Suprapubic skin (tissue), 4 donors: Measurements from ENCODE around the gene SLC39A12. TPM values are rescaled to one million over a fixed set of nuclear protein-coding genes. Genes with fewer than 3 reads are reported as not detected.

Experiments
- DNase-seq, 2 donors: peaks; one replicate each; pipeline ENCODE4 v3.0.0-alpha.2; 2019; ENCODE audit warnings: low spot score in 2 of 2
- H3K27ac ChIP-seq: fragments of 200-600 bp; sonication (generic); one replicate; pipeline ENCODE4 v1.5.1; 2019
- H3K27me3 ChIP-seq: fragments of 200-600 bp; sonication (generic); one replicate; pipeline ENCODE4 v1.5.1; 2019
- H3K36me3 ChIP-seq: fragments of 200-600 bp; sonication (generic); one replicate; pipeline ENCODE4 v1.5.1; 2019
- H3K4me1 ChIP-seq: fragments of 200-600 bp; sonication (generic); one replicate; pipeline ENCODE4 v1.5.1; 2019
- H3K4me3 ChIP-seq: fragments of 200-600 bp; sonication (generic); one replicate; pipeline ENCODE4 v1.5.1; 2019; ENCODE audit warnings: mild to moderate bottlenecking
- H3K9me3 ChIP-seq: fragments of 200-600 bp; sonication (generic); one replicate; pipeline ENCODE4 v1.5.1; 2019
- EP300 ChIP-seq: sonication (generic); formaldehyde crosslinking; IDR thresholded peaks from one replicate; pipeline ENCODE4 v1.6.1; 2017; ENCODE audit warnings: antibody characterized with exemption
- POLR2A ChIP-seq, 2 donors: fragments of 450-650 bp; IDR thresholded peaks; one replicate each; pipeline ENCODE4 v1.6.1; 2017; ENCODE audit warnings: antibody characterized with exemption in 2 of 2, mild to moderate bottlenecking in 2 of 2, moderate library complexity in 2 of 2
- POLR2AphosphoS5 ChIP-seq, 3 donors: sonication (generic); formaldehyde crosslinking; IDR thresholded peaks; one replicate each; pipeline ENCODE4 v1.6.1; 2017; ENCODE audit warnings: antibody characterized with exemption in 3 of 3
- WGBS: methylation state at CpG from one replicate; pipeline ENCODE4 v1.1.5; 2018; 5-methylcytosine and 5-hydroxymethylcytosine counted together
- total RNA-seq, 4 donors: library from RNA; depleted of rRNA; stranded (reverse); fragments of >200 nt; gene quantifications; one replicate each; pipeline ENCODE4 v1.1.0, GENCODE V29; 2016
- TF ChIP-seq, protein P1 (sequence below), 2 donors: fragments of 200-600 bp in 1 of 2; fragments of 450-650 bp in 1 of 2; sonication (generic) in 1 of 2; IDR thresholded peaks; one replicate each; pipeline ENCODE4 v1.5.1; 2016 to 2019; ENCODE audit warnings: antibody characterized with exemption in 2 of 2, mild to moderate bottlenecking in 1 of 2, moderate library complexity in 1 of 2

SLC39A12 gene
- total RNA-seq, 4 donors from 2014 or later, result not detected

DNA sequence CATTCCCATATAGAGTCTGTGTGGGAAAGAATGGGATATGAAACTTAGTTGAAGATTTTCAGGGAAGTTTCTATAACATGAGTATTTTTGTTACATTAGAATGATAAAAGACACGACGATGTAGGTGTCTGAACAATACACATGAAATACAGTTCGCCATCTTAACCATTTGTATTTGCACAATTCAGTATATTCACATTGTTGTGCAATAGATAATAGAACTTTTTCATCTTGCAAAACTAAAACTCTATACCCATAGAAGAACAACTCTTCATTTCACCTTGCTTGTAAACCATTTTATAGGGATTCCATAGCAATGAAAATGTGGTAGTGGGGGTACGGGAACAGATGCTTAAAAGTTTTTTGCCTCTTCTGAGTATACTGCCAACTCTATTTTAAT, 32.8 kb downstream of the SLC39A12 start:
- no peaks in the 10 kb centered on the region for H3K36me3 ChIP-seq
- no peaks in the 10 kb centered on the region for H3K9me3 ChIP-seq
- 90% methylated on average over 4 of the region's 4 CpGs for WGBS
- H3K4me1 ChIP-seq, result no peaks in the 10 kb centered on the region
- no peak for DNase-seq
- H3K27me3 ChIP-seq, result no peaks in the 10 kb centered on the region
- H3K4me3 ChIP-seq, result no peak overlapping the region
- no peak for TF ChIP-seq POLR2A (IDR thresholded peaks at IDR 0.05)
- TF ChIP-seq, protein P1, sequence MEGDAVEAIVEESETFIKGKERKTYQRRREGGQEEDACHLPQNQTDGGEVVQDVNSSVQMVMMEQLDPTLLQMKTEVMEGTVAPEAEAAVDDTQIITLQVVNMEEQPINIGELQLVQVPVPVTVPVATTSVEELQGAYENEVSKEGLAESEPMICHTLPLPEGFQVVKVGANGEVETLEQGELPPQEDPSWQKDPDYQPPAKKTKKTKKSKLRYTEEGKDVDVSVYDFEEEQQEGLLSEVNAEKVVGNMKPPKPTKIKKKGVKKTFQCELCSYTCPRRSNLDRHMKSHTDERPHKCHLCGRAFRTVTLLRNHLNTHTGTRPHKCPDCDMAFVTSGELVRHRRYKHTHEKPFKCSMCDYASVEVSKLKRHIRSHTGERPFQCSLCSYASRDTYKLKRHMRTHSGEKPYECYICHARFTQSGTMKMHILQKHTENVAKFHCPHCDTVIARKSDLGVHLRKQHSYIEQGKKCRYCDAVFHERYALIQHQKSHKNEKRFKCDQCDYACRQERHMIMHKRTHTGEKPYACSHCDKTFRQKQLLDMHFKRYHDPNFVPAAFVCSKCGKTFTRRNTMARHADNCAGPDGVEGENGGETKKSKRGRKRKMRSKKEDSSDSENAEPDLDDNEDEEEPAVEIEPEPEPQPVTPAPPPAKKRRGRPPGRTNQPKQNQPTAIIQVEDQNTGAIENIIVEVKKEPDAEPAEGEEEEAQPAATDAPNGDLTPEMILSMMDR (IDR thresholded peaks at IDR 0.05), result no peak
- TF ChIP-seq POLR2AphosphoS5 (IDR thresholded peaks at IDR 0.05), result no peak
- no peak overlapping the region for H3K27ac ChIP-seq

DNA sequence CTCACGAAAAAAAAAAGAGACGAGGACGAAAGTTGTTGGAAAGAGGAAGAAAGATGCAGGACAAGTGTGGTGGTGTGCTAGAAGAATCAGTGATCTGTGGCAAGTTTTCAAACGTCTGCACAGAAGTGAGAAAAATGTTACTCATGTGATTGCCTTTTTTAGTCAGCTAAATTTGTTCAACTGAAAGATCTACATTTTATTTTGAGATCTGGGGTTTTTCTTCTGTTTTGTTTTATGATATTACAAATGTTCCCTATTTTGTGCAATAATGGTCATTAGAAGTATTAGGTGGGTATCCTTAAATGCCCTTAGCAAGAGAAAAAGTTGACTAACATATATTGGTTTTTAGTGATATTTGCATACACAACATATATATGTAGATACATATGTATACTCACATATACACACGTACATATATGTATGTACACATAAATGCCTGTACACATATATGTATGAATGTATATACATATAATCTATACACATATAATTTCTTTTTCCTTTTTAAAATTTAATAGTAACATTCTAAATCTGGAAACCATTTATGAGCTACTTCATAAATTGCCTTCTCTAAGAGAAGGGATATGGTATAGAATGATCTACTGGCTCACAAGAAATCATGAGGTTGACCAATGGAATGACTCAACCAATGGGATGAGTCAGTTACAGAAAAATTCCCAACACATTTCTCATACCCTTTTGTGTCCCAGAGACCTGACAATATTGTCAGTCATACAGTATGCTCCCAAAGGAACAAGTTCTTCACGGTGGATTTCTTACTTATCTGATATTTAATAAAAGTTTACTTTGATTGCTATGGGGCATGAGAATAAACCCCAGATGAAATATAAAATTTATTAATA, 38.4 kb downstream of the SLC39A12 start:
- Histone ChIP-seq H3K27ac (no peak overlapping the region), H3K36me3 (no peaks in the 10 kb centered on the region), H3K9me3 (no peaks in the 10 kb centered on the region), H3K4me1 (no peaks in the 10 kb centered on the region), H3K27me3 (no peaks in the 10 kb centered on the region), H3K4me3 (no peak overlapping the region)
- TF ChIP-seq, protein P1 (IDR thresholded peaks at IDR 0.05), result no peak
- TF ChIP-seq POLR2AphosphoS5 (IDR thresholded peaks at IDR 0.05) (no peak), EP300 (no peak), POLR2A (IDR thresholded peaks at IDR 0.05) (no peak)
- 68% methylated on average over 6 of the region's 6 CpGs for WGBS
- no peak for DNase-seq

DNA sequence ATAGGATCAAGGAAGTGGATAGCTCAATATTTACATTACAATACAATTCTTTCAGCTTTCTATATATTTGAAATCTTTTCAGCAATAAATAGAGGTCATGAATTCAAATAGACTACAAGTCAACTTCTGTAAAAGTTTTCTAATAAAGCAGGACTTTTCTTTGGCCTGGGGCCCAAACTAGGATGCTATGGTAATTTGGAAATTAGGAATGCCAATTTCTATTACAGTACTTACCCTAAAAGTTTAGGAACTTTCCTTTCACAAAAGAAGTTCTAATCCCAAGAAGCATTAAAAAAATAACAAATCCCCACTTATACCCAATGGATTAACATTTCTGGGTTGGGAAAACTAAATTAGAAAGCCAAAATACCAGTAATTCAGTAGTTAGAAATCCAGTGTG, 40.5 kb downstream of the SLC39A12 start:
- no peaks in the 10 kb centered on the region for H3K4me1 ChIP-seq
- no peak for DNase-seq
- no peaks in the 10 kb centered on the region for H3K36me3 ChIP-seq

DNA sequence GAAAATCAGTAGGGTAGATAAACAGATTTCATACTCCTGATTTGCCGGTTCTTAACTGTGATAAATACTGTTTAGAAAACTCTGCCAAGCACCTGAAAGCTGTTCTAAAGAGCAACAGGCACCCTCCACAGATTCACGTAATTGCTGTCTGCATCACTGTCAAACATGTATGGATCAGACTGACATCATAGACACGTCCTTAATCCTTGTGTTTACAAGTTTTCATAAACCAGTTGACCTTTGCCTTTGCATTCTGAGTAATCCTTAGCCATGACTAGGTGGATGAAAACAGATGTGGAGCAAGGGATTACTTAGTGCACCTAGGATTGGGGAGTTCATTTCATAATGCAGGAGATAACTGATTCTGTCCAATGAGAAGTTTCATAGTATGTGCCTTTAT, 41.6 kb downstream of the SLC39A12 start:
- no peak for DNase-seq
- Histone ChIP-seq H3K4me1 (no peaks in the 10 kb centered on the region), H3K9me3 (no peaks in the 10 kb centered on the region), H3K36me3 (no peaks in the 10 kb centered on the region), H3K27me3 (no peaks in the 10 kb centered on the region), H3K27ac (no peak overlapping the region), H3K4me3 (no peak overlapping the region)
- TF ChIP-seq POLR2AphosphoS5 (IDR thresholded peaks at IDR 0.05), result no peak
- TF ChIP-seq EP300, result no peak
- TF ChIP-seq POLR2A (IDR thresholded peaks at IDR 0.05), result no peak
- TF ChIP-seq, protein P1 (IDR thresholded peaks at IDR 0.05), result no peak
- 75% methylated on average over 3 of the region's 3 CpGs for WGBS

More for the DNA sequence above, 40.5 kb downstream of the SLC39A12 start:
- H3K9me3 ChIP-seq, result no peaks in the 10 kb centered on the region
- TF ChIP-seq EP300, result no peak
- no peak for TF ChIP-seq POLR2AphosphoS5 (IDR thresholded peaks at IDR 0.05)
- no peak for TF ChIP-seq POLR2A (IDR thresholded peaks at IDR 0.05)
- TF ChIP-seq, protein P1 (IDR thresholded peaks at IDR 0.05), result no peak
- H3K4me3 ChIP-seq, result no peak overlapping the region
- H3K27ac ChIP-seq, result no peak overlapping the region
- H3K27me3 ChIP-seq, result no peaks in the 10 kb centered on the region

DNA sequence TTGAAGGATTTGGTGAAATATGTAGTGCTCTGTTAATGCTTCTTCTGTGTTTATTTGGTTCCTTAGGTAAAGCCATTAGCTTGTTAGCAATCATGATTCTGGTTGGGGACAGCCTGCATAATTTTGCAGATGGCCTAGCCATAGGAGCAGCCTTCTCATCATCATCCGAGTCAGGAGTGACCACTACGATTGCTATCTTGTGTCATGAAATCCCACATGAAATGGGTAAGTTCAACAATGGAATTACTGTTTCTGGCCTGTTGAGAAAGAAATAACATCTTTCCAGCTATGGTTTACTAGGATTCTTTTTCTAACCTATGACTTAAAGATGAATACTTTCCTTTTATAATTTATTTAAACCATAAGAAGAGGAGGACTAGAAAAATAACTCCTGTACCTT, 48.9 kb downstream of the SLC39A12 start:
- TF ChIP-seq EP300 (no peak), POLR2A (IDR thresholded peaks at IDR 0.05) (no peak), POLR2AphosphoS5 (IDR thresholded peaks at IDR 0.05) (no peak)
- TF ChIP-seq, protein P1 (IDR thresholded peaks at IDR 0.05), result no peak
- no peak overlapping the region for H3K27ac ChIP-seq
- no peaks in the 10 kb centered on the region for H3K36me3 ChIP-seq
- H3K9me3 ChIP-seq, result no peaks in the 10 kb centered on the region
- no peak for DNase-seq
- no peaks in the 10 kb centered on the region for H3K4me1 ChIP-seq
- no peaks in the 10 kb centered on the region for H3K27me3 ChIP-seq
- no peak overlapping the region for H3K4me3 ChIP-seq
- 88% methylated on average over 2 of the region's 2 CpGs for WGBS
